HCEC 1CT (cell line): ENCODE results near the gene CLRN2.
"Not testable (repeated sequence)": the region's sequence is repeated elsewhere in the genome, so short reads cannot be mapped to it uniquely, and the experiment has no call there.

Source experiments
- DNase-seq: peaks from one replicate; pipeline ENCODE4 v3.0.0-alpha.2; 2017

Gene CLRN2

GRCh38 chr4:17510582-17510981, 4.4 kb upstream of the CLRN2 start:
- no peak for DNase-seq

DNA sequence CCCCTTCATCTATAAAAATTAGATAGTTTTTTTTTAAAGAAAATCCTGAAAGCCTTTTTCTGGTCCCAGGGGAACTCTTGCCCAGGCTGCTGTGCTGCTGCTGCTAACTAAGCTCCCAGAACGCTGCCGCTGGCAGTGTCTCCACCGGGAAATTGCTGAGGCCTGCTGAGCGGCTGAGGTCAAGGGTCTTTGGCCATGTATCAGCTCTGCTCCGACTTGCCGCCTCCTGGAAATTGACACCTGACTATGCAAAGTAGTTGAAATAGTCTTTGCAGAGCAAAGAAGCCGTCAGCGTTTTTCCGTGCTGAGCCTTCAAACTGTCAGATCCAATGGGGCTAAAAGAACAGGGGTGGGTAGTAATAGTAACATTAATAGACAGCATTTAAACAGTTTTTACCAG, 3.9 kb upstream of the CLRN2 start:
- DNase-seq: no peak

- DNase-seq: peak; percentile 26
These were observed 3.4 kb upstream of the CLRN2 start for GRCh38 chr4:17511509-17511949.

DNA sequence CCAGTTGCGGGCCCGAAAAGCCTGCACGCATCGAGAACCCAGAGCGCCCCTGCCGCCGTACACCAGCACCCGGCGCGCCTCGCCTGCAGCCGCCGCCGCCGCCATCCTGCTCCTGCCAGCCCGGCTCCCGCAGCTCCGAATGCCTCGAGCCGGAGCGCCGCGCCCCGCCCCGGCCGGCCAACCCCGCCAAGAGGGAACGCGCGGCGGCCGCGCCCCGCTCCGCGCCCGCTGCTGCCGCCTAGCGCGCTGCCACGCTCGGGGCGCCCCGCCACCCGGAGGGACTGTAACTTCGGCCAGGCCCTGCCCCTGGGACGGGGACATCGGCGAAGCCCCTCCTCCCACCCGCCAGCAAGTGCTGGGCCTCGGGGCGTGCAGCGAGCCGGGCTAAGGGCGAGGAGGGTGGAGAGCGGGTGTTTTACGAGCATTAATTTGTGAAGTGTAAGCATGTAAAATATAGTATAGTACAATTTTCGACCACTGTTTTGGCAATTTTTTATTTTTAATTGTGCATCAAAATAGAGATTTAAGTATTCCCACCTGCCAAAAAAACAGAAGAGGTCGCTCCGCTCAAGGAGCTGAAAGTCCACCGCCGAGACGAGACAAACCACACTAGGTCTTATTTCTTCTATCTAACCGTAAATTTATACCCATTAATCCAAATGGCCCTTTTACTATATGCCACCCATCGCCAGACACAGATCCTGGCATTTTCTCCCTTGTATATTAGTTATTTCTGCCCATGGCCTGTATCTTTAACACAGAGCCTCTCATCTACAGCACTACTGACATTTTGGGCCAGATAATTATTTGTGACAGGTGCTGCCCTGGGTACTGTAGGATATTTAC, 2.8 kb upstream of the CLRN2 start, which contains the start of gene QDPR:
TSS of gene QDPR (minus strand) at position 141 of the 846 bp plus-strand sequence. CDS start at position 105, 36 bp downstream.
- DNase-seq: peak; percentile 52

- DNase-seq: no peak
These were observed 1.8 kb upstream of the CLRN2 start for GRCh38 chr4:17512973-17513665.

DNA sequence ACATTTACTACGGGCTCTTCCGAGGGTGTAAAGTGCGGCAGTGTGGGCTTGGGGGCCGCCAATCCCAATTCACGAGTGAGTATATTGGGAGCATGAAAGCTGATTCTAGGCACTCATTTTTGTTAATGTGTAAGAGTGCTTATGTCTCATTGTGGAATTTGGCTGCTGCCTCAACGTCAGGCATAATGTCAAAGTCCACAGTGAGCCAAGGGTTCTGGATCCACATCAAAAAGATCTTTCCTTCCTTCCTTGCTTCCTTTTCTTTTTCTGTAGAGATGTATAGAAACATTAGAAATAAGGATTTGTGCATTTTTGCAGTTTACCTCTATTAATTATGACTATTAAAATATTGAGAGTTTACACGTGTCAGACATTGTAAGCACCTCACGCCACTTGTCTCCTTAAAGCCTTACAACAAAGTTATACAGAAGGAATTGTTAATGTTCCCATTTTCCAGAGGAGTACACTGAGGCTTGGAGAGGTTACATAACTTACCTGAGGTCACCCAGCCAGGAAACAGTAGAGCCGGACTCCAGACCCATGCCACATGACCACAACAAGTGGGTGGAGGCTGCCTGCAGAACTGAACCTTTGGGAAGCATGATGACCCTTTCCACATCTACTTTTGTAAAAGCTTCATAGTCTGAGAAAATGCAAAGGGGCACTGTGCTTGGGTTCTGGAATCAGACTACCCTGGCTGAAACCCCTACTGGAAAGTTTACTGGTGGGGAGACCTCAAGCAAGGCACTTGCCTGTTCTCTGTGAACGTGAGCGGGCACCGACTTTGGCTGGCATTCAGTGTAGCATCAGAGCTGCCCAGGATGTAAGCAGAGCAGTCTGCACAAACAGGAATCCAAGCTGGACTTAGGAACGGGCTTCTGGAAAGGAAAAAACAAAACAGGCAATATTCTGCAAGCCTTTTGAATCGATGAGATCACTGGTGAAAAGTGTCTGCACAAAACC, 761 bp downstream of the CLRN2 start:
- DNase-seq: no peak

- DNase-seq: no peak
These were observed 2.0 kb downstream of the CLRN2 start for GRCh38 chr4:17516980-17517379.

DNA sequence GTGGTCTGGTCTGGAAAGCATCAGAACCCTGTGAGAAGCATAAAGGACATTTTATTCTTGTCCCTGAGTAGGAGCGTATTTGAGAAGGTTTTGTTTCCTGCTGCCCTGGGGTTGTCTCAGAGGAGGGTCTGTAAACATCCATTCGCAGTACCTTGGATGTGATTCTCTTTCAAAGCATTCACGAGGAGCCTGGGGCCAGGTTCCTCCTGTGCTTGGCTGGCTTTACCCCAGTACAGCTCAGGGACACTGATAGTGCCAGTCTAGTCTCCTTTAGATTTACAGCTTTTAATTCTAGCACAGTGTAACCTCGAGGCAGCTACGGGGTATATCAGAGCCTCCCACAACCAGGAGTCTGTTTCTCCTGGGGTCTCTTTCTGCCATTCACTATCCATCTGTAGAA, 2.7 kb downstream of the CLRN2 start:
- no peak for DNase-seq

GRCh38 chr4:17521595-17521994, 6.6 kb downstream of the CLRN2 start:
- no peak for DNase-seq

GRCh38 chr4:17523662-17524061, 8.7 kb downstream of the CLRN2 start:
- no peak for DNase-seq

DNA sequence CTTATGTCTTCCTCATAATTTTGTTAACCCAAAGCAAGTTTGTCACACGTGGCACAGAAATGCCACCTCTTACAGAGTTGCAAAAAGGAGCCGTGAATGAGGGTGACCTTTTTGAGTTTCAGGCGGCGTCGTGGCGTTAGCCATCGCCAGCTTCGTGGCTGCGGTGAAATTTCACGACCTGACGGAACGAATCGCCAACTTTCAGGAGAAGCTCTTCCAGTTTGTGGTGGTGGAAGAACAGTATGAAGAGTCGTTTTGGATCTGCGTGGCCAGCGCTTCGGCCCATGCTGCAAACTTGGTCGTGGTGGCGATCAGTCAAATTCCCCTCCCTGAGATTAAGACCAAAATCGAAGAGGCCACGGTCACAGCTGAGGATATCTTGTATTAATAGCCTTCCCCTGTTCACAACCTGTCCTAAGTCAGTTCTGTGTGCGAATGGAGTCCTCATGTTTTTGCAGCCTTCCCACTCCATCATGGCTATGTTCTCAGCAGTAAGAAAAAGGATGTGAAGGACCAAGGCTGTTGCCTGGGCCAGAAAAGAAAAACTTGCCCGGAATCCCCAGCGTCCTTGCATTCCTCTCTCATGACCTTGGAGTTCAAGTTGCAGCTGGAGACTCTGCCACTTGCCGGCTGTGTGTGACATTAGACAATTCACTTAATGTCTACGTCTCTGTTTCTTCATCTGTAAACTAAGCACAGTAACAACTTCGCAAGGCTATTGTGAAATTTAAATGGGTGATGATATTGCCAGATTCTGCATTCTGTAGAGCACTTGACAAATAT, 11.9 kb downstream of the CLRN2 start:
- no peak for DNase-seq

GRCh38 chr4:17528551-17529165, 13.7 kb downstream of the CLRN2 start:
- DNase-seq: no peak

- DNase-seq: no peak
These were observed 16.7 kb downstream of the CLRN2 start for GRCh38 chr4:17531538-17532285.

- DNase-seq: no peak
These were observed 19.7 kb downstream of the CLRN2 start for GRCh38 chr4:17534705-17535104.

- no peak for DNase-seq
These were observed 20.3 kb downstream of the CLRN2 start for GRCh38 chr4:17535242-17535641.

- no peak for DNase-seq
These were observed 20.9 kb downstream of the CLRN2 start for GRCh38 chr4:17535906-17536305.

DNA sequence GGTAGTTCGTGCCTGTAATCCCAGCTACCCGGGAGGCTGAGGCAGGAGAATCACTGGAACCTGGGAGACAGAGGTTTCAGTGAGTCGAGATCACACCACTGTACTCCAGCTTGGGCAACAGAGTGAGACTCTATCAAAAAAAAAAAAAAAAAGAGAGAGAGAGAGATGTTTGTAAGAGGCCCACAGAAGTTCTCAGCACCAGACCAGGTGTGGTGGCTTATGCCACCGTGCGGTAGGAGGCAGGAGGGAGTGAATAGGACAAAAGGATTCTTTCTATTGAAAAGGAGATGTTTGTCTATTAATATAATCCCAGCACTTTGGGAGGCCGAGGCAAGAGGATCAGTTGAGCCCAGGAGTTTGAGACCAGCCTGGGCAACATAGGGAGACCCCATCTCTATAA, 22.1 kb downstream of the CLRN2 start:
- DNase-seq: not testable (repeated sequence)

DNA sequence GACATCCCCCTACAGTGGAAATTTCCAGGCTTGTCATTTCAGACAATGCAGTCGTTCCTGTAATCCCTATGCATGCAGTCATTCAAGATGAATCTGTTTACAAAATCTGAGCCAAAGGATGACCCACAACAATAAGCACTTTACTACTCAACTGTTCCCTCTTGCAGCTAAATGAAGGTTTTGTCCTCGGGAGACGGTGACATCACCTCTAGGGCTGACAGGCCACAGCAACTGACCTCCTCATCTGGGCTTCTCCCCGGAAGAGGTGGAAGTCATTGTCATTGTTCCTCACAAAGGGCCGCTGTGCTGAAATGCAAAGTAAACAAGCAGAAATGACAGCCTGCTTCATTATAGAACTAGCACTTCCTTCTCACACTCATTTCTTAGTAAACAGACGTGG, 29.2 kb downstream of the CLRN2 start:
- DNase-seq: no peak

GRCh38 chr4:17544831-17545234, 29.9 kb downstream of the CLRN2 start:
- DNase-seq: no peak

DNA sequence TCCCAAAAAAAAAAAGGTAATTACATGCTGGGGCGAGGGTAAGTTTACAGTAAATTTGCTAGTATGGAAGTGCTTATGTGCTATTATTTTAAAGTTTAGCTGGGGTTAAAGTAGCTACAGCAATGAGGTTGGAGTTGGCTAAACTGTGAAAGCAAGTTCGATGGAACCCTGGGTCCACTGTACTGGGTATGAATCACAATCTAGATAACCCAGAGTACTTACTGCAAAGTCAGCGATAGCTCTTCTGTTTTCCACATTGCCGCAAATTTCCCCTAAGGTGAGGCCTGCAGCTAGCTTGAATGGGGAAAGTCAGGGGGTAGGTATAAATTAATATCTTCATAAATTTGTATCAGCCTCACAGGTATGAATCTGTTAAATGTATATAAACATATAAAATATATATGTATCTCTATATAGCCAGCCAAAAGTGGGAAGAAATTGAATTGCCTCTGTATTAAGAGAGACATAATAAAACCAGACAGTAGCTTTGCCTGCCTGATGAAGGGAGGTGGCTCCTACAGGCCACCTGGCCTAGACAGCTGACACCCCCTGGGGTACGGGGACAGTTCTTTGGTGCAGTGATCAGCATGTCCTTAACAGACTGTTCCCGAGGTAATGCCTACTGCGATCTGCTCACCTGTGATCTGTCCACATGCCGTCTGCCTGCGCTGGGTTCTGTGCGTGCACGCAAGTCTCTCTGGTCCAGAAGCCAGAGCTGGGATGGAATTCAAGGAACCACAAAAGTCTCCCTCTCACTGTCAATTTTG, 30.6 kb downstream of the CLRN2 start:
- DNase-seq: no peak
